IPS DF 6.9 (cell line): ENCODE measurements around the gene DDX28.
"Not testable (repeated sequence)": the region's sequence is repeated elsewhere in the genome, so short reads cannot be mapped to it uniquely, and the experiment has no call there.

ENCODE experiments used
- DNase-seq: peaks from one replicate; pipeline ENCODE4 v3.0.0-alpha.2; 2013; ENCODE audit warnings: low read depth, low spot score
- H3K27ac ChIP-seq: one replicate; pipeline ENCODE4 v1.5.1; 2013; ENCODE audit warnings: low read length, control low read depth
- H3K27me3 ChIP-seq: 2 replicates; pipeline ENCODE4 v1.6.1; 2013; ENCODE audit warnings: mild to moderate bottlenecking, low read length; ENCODE audit not compliant: control insufficient read depth, insufficient read depth
- H3K36me3 ChIP-seq: 2 replicates; pipeline ENCODE4 v1.6.1; 2013; ENCODE audit warnings: low read length; ENCODE audit not compliant: control insufficient read depth, insufficient read depth
- H3K4me1 ChIP-seq: 2 replicates; pipeline ENCODE4 v1.6.1; 2013; ENCODE audit warnings: low read length; ENCODE audit not compliant: control insufficient read depth, insufficient read depth
- H3K4me3 ChIP-seq: 2 replicates; pipeline ENCODE4 v1.5.1; 2013; ENCODE audit warnings: mild to moderate bottlenecking, low read length
- H3K9me3 ChIP-seq: 2 replicates; pipeline ENCODE4 v1.6.1; 2013; ENCODE audit warnings: low read length, inconsistent platforms; ENCODE audit not compliant: control insufficient read depth, insufficient read depth
- WGBS: extraction: QIAGEN DNeasy Blood & Tissue Kit; methylation state at CpG from one replicate; pipeline ENCODE4 v1.1.7; 2013; ENCODE audit warnings: mixed read lengths, missing lambda C conversion rate; ENCODE audit not compliant: insufficient read length, insufficient coverage; 5-methylcytosine and 5-hydroxymethylcytosine counted together

DDX28 gene

GRCh38 chr16:67982011-67982696, 40.9 kb downstream of the DDX28 start:
- no peaks in the 10 kb centered on the region; the same call in 1 of the 2 replicates for H3K4me1 ChIP-seq
- no peak overlapping the region for H3K27ac ChIP-seq
- WGBS = no CpG with 5 or more reads among the region's 49 CpGs
- H3K9me3 ChIP-seq = no peaks in the 10 kb centered on the region
- no peaks in the 10 kb centered on the region for H3K27me3 ChIP-seq
- DNase-seq = no peak
- no peaks in the 10 kb centered on the region; the same call in 1 of the 2 replicates for H3K36me3 ChIP-seq
- H3K4me3 ChIP-seq = no peak overlapping the region

GRCh38 chr16:67979955-67980678, 42.9 kb downstream of the DDX28 start, which contains the start of gene DPEP3:
Gene DPEP3 (minus strand): TSS chr16:67980499. CDS start chr16:67980380, 119 bp downstream.
- Histone ChIP-seq H3K4me1 (no peaks in the 10 kb centered on the region; the same call in 1 of the 2 replicates), H3K4me3 (no peak within 1 kb of the TSS), H3K27me3 (no peaks in the 10 kb centered on the region), H3K36me3 (no peaks in the 10 kb centered on the region; the same call in 1 of the 2 replicates), H3K27ac (no peak within 1 kb of the TSS), H3K9me3 (no peaks in the 10 kb centered on the region)
- no peak for DNase-seq
- WGBS = no CpG with 5 or more reads among the region's 62 CpGs

GRCh38 chr16:67977469-67978227, 45.4 kb downstream of the DDX28 start:
- no CpG with 5 or more reads among the region's 9 CpGs for WGBS
- no peaks in the 10 kb centered on the region for H3K9me3 ChIP-seq
- no peak overlapping the region for H3K4me3 ChIP-seq
- no peaks in the 10 kb centered on the region; the same call in 1 of the 2 replicates for H3K4me1 ChIP-seq
- no peak overlapping the region for H3K27ac ChIP-seq
- DNase-seq = no peak
- no peaks in the 10 kb centered on the region; the same call in 1 of the 2 replicates for H3K36me3 ChIP-seq
- H3K27me3 ChIP-seq = no peaks in the 10 kb centered on the region

DNA sequence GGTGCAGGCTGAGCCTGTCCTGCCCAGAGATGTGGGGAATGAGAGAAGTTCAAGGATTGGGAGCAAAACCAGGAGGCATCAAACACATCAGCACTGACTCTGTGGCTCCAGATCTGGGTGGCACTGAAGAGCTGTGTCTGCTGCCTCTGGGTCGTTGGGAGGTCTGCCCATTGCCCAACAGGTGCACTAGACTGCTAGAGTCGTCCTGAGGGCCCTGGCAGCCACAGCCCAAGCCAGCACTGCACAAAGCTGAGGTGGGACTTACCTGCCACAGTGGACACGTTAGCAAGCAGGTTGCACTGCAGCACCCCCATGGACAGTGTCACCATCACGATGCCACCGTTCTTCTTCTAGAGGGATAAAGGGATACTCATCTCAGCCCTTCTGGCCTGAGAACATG, 46.0 kb downstream of the DDX28 start:
- DNase-seq = no peak
- Histone ChIP-seq H3K27ac (no peak overlapping the region), H3K9me3 (no peaks in the 10 kb centered on the region), H3K27me3 (no peaks in the 10 kb centered on the region), H3K36me3 (no peaks in the 10 kb centered on the region), H3K4me1 (no peaks in the 10 kb centered on the region; the same call in 1 of the 2 replicates), H3K4me3 (no peak overlapping the region)
- no CpG with 5 or more reads among the region's 5 CpGs for WGBS

DNA sequence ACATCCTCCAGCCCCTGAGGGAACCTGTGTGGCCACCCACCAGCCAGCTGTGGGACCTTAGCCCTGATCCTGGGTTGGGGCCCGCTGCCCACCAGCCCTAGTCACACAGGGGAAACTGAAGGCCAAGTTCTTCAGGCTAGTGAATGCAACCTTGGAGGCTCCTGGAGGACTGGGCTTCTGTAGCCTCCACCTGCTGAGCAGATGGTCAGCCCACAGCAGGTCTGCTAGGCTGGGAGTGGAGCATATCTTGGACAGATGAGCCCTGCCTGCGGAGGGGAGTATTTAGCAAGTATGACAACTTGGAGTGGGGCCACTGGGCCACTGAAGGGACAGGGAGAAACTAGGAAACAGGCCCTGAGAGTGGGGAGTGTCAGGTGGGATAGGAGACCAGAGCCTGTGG, 46.8 kb downstream of the DDX28 start:
- Histone ChIP-seq H3K9me3 (no peaks in the 10 kb centered on the region), H3K27me3 (no peaks in the 10 kb centered on the region), H3K4me1 (no peaks in the 10 kb centered on the region; the same call in 1 of the 2 replicates), H3K4me3 (no peak overlapping the region), H3K36me3 (no peaks in the 10 kb centered on the region), H3K27ac (no peak overlapping the region)
- no CpG with 5 or more reads among the region's 2 CpGs for WGBS
- DNase-seq = no peak

GRCh38 chr16:67975321-67976105, 47.5 kb downstream of the DDX28 start:
- H3K4me3 ChIP-seq = no peak overlapping the region
- H3K9me3 ChIP-seq = no peaks in the 10 kb centered on the region
- H3K36me3 ChIP-seq = no peaks in the 10 kb centered on the region
- no peaks in the 10 kb centered on the region; the same call in 1 of the 2 replicates for H3K4me1 ChIP-seq
- no CpG with 5 or more reads among the region's 14 CpGs for WGBS
- DNase-seq = no peak
- no peak overlapping the region for H3K27ac ChIP-seq
- no peaks in the 10 kb centered on the region for H3K27me3 ChIP-seq

DNA sequence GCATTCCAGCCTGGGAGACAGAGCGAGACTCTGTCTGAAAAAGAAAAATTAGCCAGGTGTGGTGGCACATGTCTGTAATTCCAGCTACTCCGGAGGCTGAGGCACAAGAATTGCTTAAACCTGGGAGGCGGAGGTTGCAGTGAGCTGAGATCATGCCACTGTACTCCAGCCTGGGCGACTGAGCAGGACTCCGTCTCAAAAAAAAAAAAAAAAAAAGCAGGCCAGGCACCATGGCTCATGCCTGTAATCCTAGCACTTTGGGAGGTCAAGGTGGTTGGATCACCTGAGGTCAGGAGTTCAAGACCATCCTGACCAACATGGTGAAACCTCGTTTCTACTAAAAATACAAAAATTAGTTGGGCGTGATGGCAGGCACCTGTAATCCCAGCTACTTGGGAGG, 50.7 kb downstream of the DDX28 start:
- not testable (repeated sequence) for H3K4me3 ChIP-seq, H3K4me1 ChIP-seq, H3K27me3 ChIP-seq, DNase-seq, H3K36me3 ChIP-seq, H3K27ac ChIP-seq, H3K9me3 ChIP-seq
- no CpG with 5 or more reads among the region's 7 CpGs for WGBS

- no peak for DNase-seq
- H3K9me3 ChIP-seq = no peaks in the 10 kb centered on the region
- WGBS = no CpG with 5 or more reads among the region's 9 CpGs
- no peaks in the 10 kb centered on the region for H3K27me3 ChIP-seq
- no peak overlapping the region for H3K4me3 ChIP-seq
- H3K4me1 ChIP-seq = peaks cover 8% of the 10 kb centered on the region
- H3K36me3 ChIP-seq = no peaks in the 10 kb centered on the region
- H3K27ac ChIP-seq = no peak overlapping the region
Measured at GRCh38 chr16:67971111-67971510, 51.9 kb downstream of the DDX28 start.
